HG02759 (cell line): ENCODE measurements around the gene PPP2R2D.
"Not testable (repeated sequence)": the region's sequence is repeated elsewhere in the genome, so short reads cannot be mapped to it uniquely, and the experiment has no call there.

Experiments
- ATAC-seq: cut with Tn5 transposase; IDR thresholded peaks from one replicate; pipeline ENCODE4 v1.9.1; 2021; ENCODE audit warnings: mild to moderate bottlenecking, moderate library complexity; ENCODE audit not compliant: unreplicated experiment

PPP2R2D gene

DNA sequence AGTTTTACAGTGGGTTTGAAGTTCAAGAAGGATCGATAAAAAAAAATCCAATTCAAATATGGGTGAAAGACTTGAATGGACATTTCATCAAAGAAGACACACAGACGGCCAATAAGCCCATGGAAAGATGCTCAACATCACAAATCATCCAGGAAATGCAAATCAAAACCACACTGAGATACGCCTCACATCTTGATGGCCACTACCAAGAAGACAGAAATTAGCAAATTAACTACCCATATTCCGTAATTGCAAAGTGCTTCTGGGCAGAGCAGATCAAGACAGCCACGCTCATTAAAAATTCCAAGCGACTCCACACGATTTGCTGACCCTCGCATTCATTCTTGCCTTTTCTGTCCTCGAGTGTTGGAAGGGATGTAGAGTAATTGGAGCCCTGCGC lies 34.1 kb upstream of the PPP2R2D start:
- ATAC-seq, result no peak

DNA sequence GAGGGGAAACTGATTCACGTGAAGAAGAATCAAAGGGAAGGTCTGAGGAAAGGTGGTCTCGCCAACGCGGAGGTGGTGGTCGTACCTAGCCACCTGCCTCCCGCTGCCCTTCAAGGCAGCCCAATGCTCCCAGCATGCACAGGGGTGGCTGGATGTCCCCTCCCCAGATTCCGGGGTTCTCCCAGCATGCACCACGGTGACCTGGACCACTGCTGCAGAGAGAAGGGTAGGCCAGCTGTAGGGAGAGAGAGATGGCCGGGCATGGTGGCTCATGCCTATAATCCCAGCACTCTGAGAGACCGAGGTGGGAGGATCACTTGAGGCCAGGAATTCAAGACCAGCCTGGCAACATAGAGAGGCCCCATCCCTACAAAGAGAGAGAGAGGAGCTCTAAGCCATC lies 32.4 kb upstream of the PPP2R2D start:
- ATAC-seq, result no peak

GRCh38 chr10:131869344-131869743 lies 31.5 kb upstream of the PPP2R2D start:
- no peak for ATAC-seq

- ATAC-seq, result no peak
Measured at GRCh38 chr10:131870411-131870810, 30.4 kb upstream of the PPP2R2D start.

DNA sequence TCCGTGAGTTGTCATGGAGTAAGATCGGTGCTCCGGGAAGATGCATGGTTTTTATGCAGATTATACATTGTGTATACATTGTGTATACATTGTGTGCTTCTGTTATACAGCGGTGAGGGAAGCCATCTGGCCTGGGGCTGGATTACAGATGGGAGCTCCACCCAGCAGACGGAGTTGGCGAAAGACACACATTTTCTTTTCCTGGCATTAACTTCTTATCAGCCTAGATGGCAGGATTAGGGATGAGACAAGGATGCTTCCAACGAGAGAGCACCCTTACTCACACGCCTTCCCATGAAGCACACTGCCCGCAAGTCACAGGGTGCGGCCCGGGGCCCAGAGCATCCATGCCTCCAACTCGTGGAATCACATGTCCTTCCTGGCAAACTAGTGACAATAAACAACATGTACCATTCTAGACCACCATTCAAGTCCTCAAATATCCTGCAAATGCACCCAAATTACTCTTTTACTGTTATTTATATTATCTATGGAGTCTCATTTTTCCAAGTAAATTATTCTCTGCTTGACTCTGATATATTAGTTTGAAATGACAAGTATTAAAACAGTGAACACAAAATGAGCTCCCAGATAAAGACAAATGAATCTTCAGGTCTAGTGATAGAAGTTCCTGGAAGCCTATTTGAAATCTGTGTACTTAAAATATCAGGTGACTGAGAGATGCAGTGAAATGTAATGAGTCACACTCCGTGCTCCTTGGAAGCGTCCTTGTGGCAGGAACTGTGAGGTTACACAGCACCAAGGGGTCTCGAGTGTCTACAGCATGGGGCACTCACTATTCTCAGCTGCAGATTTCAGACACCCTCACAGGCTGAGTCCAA lies 29.8 kb upstream of the PPP2R2D start:
- no peak for ATAC-seq

DNA sequence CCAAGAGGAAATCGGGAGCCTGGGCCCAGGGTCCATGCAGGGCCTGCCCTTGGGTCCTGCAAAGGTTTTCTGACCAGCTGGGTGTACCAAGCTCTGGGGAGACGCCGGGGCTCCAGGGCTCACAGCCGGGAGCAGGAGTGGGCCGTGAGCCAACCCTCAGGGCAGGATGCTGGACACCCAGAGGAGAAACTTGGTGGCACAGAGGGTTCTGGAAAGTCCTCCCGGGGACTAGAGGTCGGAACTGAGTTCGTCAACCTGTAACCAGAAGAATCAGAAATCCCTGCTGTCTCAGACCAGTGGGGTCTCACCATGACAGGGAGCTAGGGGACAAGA lies 29.2 kb upstream of the PPP2R2D start:
- no peak for ATAC-seq

GRCh38 chr10:131872011-131872826 lies 28.6 kb upstream of the PPP2R2D start:
- ATAC-seq, result no peak

- ATAC-seq, result no peak
Measured at GRCh38 chr10:131872827-131873375, 27.9 kb upstream of the PPP2R2D start.

GRCh38 chr10:131874991-131875451 lies 25.8 kb upstream of the PPP2R2D start:
- ATAC-seq, result peak; percentile 92

DNA sequence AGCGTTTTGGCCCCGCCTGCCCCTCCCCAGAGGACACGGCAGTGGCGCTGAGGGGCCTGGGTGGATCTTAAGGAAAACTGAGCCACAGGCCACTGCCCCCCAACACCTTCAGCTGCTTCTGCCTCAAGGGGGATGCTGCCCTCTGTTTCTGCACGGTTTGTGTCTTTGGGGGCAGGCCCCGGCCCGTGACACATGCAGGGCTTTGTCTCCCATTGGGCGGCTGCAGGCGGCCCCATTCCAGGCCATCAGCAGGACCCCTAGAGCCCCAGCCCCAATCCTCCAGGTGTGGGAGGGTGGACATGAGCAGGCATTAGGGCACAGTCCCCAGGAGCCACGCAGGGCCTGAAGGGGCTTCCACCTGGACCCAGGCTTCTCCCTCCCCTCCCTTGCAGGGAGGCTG lies 25.3 kb upstream of the PPP2R2D start:
- ATAC-seq, result no peak

- no peak for ATAC-seq
Measured at GRCh38 chr10:131876017-131876416, 24.8 kb upstream of the PPP2R2D start.

DNA sequence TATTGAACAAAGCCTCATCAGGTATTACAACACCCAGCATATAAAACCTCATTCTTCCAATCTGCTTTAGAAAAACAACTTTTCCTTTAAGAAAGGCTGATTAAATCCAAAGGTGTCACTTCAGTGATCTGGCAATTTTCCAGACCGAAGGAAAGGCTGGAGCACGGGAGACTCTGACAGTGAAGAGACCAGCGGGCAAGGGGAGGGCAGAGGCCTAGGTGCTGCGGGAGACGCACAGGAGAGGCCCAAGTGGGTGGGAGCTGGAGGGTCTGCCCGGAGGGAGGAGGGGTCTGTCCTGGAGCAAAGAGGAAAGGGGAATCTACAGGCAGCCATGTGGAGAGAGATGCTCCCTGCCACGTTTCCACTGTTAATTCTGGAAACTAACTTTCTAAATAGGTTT lies 24.3 kb upstream of the PPP2R2D start:
- no peak for ATAC-seq

- ATAC-seq, result no peak
Measured at GRCh38 chr10:131880016-131880590, 20.7 kb upstream of the PPP2R2D start.

- no peak for ATAC-seq
Measured at GRCh38 chr10:131881104-131881880, 19.5 kb upstream of the PPP2R2D start.

DNA sequence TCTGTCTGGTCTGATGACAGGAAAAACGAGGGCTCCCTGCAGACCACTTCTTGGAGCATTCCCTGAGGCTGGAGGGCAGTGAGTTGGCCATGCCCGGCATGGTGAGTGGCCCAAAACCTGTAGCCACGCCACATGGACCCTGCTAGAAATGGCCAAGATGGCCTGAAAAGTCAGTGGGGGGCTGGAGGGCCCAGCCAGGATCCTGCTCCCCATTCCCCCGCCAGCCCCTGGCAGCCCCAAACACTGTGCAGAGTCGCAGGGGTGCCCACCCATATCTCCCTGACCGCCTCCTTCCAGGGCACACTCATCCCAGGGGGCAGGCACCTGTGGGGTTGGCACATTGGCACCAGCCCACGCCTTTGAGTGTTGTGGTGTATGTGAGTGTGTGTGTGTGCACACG lies 18.7 kb upstream of the PPP2R2D start:
- ATAC-seq, result no peak

- no peak for ATAC-seq
Measured at GRCh38 chr10:131882590-131883451, 18.0 kb upstream of the PPP2R2D start.

DNA sequence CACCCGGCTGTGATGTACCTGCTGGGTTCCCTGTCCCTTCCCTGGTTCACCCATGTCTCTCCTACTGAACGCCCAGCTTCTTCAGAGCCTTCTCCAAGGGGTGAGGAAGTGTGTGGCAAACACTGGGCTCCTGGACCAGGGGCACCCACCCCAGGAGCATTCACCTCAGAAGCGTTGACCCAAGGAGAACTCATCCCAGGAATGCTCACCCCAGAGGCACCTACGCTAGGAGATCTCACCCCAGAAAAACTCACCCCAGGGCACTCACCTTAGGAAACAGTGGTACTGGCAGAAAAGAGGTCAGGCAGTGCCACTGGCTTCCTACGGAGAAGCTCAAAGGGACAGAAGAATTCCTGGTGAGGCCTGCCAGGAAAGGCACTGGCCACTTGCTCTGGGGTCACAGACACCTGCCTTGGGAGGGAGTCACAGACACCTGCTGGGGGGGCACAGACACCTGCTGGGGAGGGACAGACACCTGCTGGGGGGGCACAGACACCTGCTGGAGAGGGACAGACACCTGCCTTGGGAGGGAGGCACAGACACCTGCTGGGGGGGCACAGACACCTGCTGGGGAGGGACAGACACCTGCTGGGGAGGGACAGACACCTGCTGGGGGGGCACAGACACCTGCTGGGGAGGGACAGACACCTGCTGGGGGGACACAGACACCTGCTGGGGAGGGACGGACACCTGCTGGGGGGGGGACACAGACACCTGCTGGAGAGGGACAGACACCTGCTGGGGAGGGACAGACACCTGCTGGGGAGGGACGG lies 17.0 kb upstream of the PPP2R2D start:
- ATAC-seq, result not testable (repeated sequence)

DNA sequence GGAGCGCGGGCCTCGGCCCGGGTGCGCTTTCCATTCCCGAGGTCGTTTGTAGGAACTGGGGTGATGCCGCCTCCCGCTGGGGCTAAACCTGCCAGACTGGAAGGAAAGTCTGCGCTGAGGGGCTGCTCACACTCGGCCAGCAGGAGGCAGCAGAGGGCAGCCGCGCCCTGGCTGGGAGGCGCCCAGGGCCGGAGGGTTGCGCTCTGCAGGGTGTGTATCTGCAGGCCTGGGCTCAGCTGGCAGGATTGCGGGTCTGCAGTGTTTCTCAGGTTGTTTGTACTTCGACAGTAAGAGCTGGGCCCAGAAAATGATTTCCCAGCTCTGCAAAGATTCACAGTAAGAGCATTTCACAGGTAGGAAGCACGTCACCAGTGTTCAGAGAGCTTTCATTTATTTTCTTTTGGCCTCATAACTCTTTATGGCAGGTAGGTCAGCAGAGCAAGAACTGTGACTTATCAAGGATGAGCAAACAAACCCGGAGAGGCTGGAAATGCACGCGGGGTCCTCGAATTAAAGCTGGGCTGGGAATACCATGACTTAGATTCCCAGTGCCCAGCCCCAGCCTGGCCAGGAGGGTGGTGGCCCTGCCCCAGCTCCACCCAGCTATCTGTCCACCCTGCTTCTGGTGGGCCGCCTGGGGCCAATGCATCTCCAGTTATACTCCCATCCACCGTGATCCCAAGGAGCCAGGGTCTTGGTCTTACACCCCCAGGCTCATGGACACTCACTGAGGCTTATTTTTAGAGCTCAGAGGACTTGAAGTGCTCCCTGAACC lies 15.2 kb upstream of the PPP2R2D start:
- ATAC-seq, result peak; percentile 100
